Ishikawa (cell line): ENCODE measurements around the gene ARL8A.

Source experiments
- CEBPB ChIP-seq: IDR thresholded peaks from 2 replicates; pipeline ENCODE4 v1.6.1; 2012
- CREB1 ChIP-seq: IDR thresholded peaks from 2 replicates; pipeline ENCODE4 v1.6.1; 2012; ENCODE audit warnings: low read depth
- EP300 ChIP-seq: IDR thresholded peaks from 2 replicates; pipeline ENCODE4 v1.6.1; 2012; ENCODE audit warnings: borderline replicate concordance
- NFIC ChIP-seq: IDR thresholded peaks from 2 replicates; pipeline ENCODE4 v1.6.1; 2012
- RAD21 ChIP-seq: IDR thresholded peaks from 2 replicates; pipeline ENCODE4 v1.6.1; 2012; ENCODE audit warnings: low read depth
- TAF1 ChIP-seq: IDR thresholded peaks from 2 replicates; pipeline ENCODE4 v1.6.1; 2012; ENCODE audit warnings: low read depth, mild to moderate bottlenecking
- TCF12 ChIP-seq: IDR thresholded peaks from 2 replicates; pipeline ENCODE4 v1.6.1; 2012; ENCODE audit warnings: low read depth
- TEAD4 ChIP-seq: IDR thresholded peaks from 2 replicates; pipeline ENCODE4 v1.6.1; 2012
- YY1 ChIP-seq: IDR thresholded peaks from 2 replicates; pipeline ENCODE4 v1.6.1; 2012; ENCODE audit warnings: low read depth
- TF ChIP-seq, protein P1 (sequence below): IDR thresholded peaks from 2 replicates; pipeline ENCODE4 v1.6.1; 2012
- TF ChIP-seq, protein P2 (sequence below): IDR thresholded peaks from 2 replicates; pipeline ENCODE4 v1.6.1; 2012; ENCODE audit warnings: low read depth, mild to moderate bottlenecking

- TF ChIP-seq, protein P1, sequence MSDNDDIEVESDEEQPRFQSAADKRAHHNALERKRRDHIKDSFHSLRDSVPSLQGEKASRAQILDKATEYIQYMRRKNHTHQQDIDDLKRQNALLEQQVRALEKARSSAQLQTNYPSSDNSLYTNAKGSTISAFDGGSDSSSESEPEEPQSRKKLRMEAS = no peak
- TF ChIP-seq CEBPB (no peak), TAF1 (no peak), RAD21 (no peak), EP300 (no peak), CREB1 (no peak), YY1 (no peak), TEAD4 (no peak), TCF12 (no peak), NFIC (no peak)
- TF ChIP-seq, protein P2, sequence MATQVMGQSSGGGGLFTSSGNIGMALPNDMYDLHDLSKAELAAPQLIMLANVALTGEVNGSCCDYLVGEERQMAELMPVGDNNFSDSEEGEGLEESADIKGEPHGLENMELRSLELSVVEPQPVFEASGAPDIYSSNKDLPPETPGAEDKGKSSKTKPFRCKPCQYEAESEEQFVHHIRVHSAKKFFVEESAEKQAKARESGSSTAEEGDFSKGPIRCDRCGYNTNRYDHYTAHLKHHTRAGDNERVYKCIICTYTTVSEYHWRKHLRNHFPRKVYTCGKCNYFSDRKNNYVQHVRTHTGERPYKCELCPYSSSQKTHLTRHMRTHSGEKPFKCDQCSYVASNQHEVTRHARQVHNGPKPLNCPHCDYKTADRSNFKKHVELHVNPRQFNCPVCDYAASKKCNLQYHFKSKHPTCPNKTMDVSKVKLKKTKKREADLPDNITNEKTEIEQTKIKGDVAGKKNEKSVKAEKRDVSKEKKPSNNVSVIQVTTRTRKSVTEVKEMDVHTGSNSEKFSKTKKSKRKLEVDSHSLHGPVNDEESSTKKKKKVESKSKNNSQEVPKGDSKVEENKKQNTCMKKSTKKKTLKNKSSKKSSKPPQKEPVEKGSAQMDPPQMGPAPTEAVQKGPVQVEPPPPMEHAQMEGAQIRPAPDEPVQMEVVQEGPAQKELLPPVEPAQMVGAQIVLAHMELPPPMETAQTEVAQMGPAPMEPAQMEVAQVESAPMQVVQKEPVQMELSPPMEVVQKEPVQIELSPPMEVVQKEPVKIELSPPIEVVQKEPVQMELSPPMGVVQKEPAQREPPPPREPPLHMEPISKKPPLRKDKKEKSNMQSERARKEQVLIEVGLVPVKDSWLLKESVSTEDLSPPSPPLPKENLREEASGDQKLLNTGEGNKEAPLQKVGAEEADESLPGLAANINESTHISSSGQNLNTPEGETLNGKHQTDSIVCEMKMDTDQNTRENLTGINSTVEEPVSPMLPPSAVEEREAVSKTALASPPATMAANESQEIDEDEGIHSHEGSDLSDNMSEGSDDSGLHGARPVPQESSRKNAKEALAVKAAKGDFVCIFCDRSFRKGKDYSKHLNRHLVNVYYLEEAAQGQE = no peak
Measured at GRCh38 chr1:202121006-202121405, 23.5 kb downstream of the ARL8A start.
